Body of pancreas (tissue), 4 donors: ENCODE measurements around the gene PERP. TPM values are rescaled to one million over a fixed set of nuclear protein-coding genes. Genes with fewer than 3 reads are reported as not detected.

Source experiments
- ATAC-seq: fragments of 150-250 bp; one replicate; pipeline ENCODE4 v1.9.1; 2016
- DNase-seq, 4 donors: peaks; one replicate each; pipeline ENCODE4 v3.0.0-alpha.2; 2019
- H3K27ac ChIP-seq, 4 donors: fragments of 200-600 bp; sonication (generic); 1 replicate in 3 of 4; 2 replicates in 1 of 4; pipeline versions ENCODE4 v1.5.1 to v1.6.1; 2016 to 2019; ENCODE audit warnings: mild to moderate bottlenecking in 1 of 4, mixed read lengths in 1 of 4, moderate library complexity in 1 of 4
- H3K27me3 ChIP-seq, 2 donors: fragments of 200-600 bp; sonication (generic); one replicate each; pipeline ENCODE4 v1.6.0; 2016; ENCODE audit warnings: mild to moderate bottlenecking in 1 of 2
- H3K36me3 ChIP-seq, 2 donors: fragments of 200-600 bp; sonication (generic); replicated peaks in 1 of 2; 2 replicates each; pipeline ENCODE4 v1.5.1; 2016; ENCODE audit warnings: low read depth in 2 of 2; ENCODE audit not compliant: insufficient read depth in 1 of 2
- H3K4me1 ChIP-seq: fragments of 200-600 bp; sonication (generic); one replicate; pipeline ENCODE4 v1.6.0; 2016
- H3K4me3 ChIP-seq, 2 donors: fragments of 200-600 bp; sonication (generic); 1 replicate in 1 of 2; 2 replicates in 1 of 2; pipeline ENCODE4 v1.5.1; 2016 to 2019
- H3K9me3 ChIP-seq, 3 donors: fragments of 200-600 bp; sonication (generic); 1 replicate in 2 of 3; 2 replicates in 1 of 3; pipeline ENCODE4 v1.5.1; 2016
- CTCF ChIP-seq, 7 experiments: fragments of 450-650 bp in 4 of 7; fragments of 200-600 bp in 3 of 7; sonication (generic) in 3 of 7; IDR thresholded peaks; one replicate each; pipeline ENCODE4 v1.5.1; 2016 to 2019; ENCODE audit warnings: antibody characterized with exemption in 7 of 7
- POLR2A ChIP-seq, 3 donors: fragments of 450-650 bp; IDR thresholded peaks; one replicate each; pipeline ENCODE4 v1.6.1; 2016; ENCODE audit warnings: antibody characterized with exemption in 3 of 3, mild to moderate bottlenecking in 2 of 3
- WGBS, 2 donors: methylation state at CpG; one replicate each; pipeline ENCODE4 v1.1.5; 2017; 5-methylcytosine and 5-hydroxymethylcytosine counted together
- intact Hi-C: fragments of 100-400 bp; cut with DNase I; formaldehyde crosslinking; loops from one replicate; pipeline ENCODE4 v1.15.1; 2023
- total RNA-seq, 2 donors: library from RNA; depleted of rRNA; stranded (reverse); fragments of >200 nt; gene quantifications; one replicate each; pipeline ENCODE4 v1.1.0, GENCODE V29; 2016

Gene PERP
- total RNA-seq, 2 donors from 2014 or later = 16.5 to 35.8 TPM

- TF ChIP-seq POLR2A (IDR thresholded peaks at IDR 0.05) (no peak), CTCF (IDR thresholded peaks at IDR 0.05) (no peak)
- no peak for ATAC-seq
- intact Hi-C loops = no loop called here
- H3K27me3 ChIP-seq = no peaks in the 10 kb centered on the region
- H3K9me3 ChIP-seq = no peaks in the 10 kb centered on the region
- WGBS, 2 donors = 95 to 98% methylated on average over 2 of the region's 2 CpGs
- H3K4me3 ChIP-seq = no peak overlapping the region
- no peak overlapping the region for H3K27ac ChIP-seq
- no peak for DNase-seq
- H3K4me1 ChIP-seq = no peaks in the 10 kb centered on the region
- H3K36me3 ChIP-seq = peaks cover 3 to 6% of the 10 kb centered on the region in 2 donors
These were observed 13.6 kb downstream of the PERP start for GRCh38 chr6:138093632-138094031.

- intact Hi-C loops = no loop called here
- DNase-seq (no peak), ATAC-seq (no peak)
- peaks cover 9% of the 10 kb centered on the region for H3K4me1 ChIP-seq
- TF ChIP-seq POLR2A (IDR thresholded peaks at IDR 0.05) (no peak), CTCF (IDR thresholded peaks at IDR 0.05) (no peak)
- H3K36me3 ChIP-seq = peaks cover 3 to 6% of the 10 kb centered on the region in 2 donors
- WGBS, 2 donors = 77 to 83% methylated on average over 4 of the region's 4 CpGs
- no peak overlapping the region for H3K27ac ChIP-seq
- H3K9me3 ChIP-seq = no peaks in the 10 kb centered on the region
- H3K27me3 ChIP-seq = no peaks in the 10 kb centered on the region
- no peak overlapping the region for H3K4me3 ChIP-seq
These were observed 14.5 kb downstream of the PERP start for GRCh38 chr6:138092686-138093085.

DNA sequence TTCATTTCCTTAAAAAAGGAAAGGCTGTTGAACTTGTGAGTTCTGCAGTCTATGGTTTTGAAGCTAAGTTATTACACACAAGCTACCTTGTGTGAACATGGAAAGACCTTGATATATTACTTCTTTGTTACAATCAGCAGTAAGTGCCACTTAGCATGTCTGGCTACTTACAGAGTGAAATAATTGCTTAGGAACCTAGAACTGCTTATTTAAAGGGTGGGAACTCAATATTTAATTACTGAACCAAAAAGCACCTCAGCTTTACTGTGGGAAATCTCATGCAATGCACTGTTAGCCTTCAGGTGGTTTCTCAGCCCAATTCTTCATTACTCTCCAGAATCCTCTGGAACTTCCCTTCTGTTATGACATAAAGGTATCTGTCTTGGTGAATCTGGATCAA is 17.9 kb downstream of the PERP start:
- no peaks in the 10 kb centered on the region for H3K9me3 ChIP-seq
- TF ChIP-seq POLR2A (IDR thresholded peaks at IDR 0.05) (no peak), CTCF (IDR thresholded peaks at IDR 0.05) (no peak)
- ATAC-seq = no peak
- DNase-seq = no peak
- H3K4me3 ChIP-seq = no peak overlapping the region
- intact Hi-C loops = no loop called here
- peak overlapping the region in 1 of 4 donors; percentile 70 for H3K27ac ChIP-seq
- H3K4me1 ChIP-seq = peaks cover 22% of the 10 kb centered on the region
- no peaks in the 10 kb centered on the region for H3K27me3 ChIP-seq
- peaks cover 1 to 3% of the 10 kb centered on the region in 2 donors for H3K36me3 ChIP-seq

DNA sequence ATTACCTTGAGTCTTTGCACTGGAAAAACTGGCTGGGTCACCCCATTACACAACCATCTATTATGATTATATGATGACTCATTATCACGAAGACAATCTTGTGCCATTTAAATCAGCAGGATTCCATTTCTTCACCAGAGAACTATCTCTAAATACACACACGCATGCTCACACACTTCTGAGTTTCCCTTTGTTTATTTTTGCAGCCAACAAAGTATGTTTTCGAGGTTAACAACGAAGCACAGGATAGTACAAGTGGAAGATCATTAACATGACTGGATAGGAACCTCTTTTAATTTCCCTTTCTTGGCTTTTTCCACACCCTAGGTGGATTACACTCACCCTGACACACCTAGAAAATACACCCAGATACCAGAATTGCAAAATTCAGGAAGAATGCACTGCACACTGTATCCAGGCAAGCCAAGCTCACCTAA is 18.9 kb downstream of the PERP start:
- Histone ChIP-seq H3K9me3 (no peaks in the 10 kb centered on the region), H3K36me3 (peaks cover 0 to 3% of the 10 kb centered on the region in 2 donors), H3K4me1 (peaks cover 22% of the 10 kb centered on the region), H3K27me3 (no peaks in the 10 kb centered on the region), H3K27ac (peak overlapping the region in 3 of 4 donors; percentile 51 to 70 (median 53)), H3K4me3 (no peak overlapping the region)
- ATAC-seq (peak; percentile 58), DNase-seq (peak; percentile 28 to 51 (median 42))
- intact Hi-C loops = no loop called here
- WGBS, 2 donors = 26 to 30% methylated on average over 4 of the region's 4 CpGs
- no peak for TF ChIP-seq POLR2A (IDR thresholded peaks at IDR 0.05)
- no peak for TF ChIP-seq CTCF (IDR thresholded peaks at IDR 0.05)

- Histone ChIP-seq H3K36me3 (peaks cover 0 to 3% of the 10 kb centered on the region in 2 donors), H3K4me1 (peaks cover 22% of the 10 kb centered on the region), H3K27ac (peak overlapping the region in 3 of 4 donors; percentile 51 to 70 (median 53)), H3K27me3 (no peaks in the 10 kb centered on the region), H3K9me3 (no peaks in the 10 kb centered on the region), H3K4me3 (no peak overlapping the region)
- intact Hi-C loops = no loop called here
- TF ChIP-seq POLR2A (IDR thresholded peaks at IDR 0.05) (no peak), CTCF (IDR thresholded peaks at IDR 0.05) (no peak)
- 70 to 82% methylated on average over 5 of the region's 5 CpGs for whole genome bisulfite sequencing, 2 donors
- no peak for DNase-seq
- no peak for ATAC-seq
These were observed 19.5 kb downstream of the PERP start for GRCh38 chr6:138087593-138088325.
